ENCODE data around the gene TNNT3. TPM values are rescaled to one million over a fixed set of nuclear protein-coding genes. Genes with fewer than 3 reads are reported as not detected.

Gene TNNT3
- total RNA-seq (2022) = not detected in 2 replicates
- Bru-seq, nascent RNA = not detected
- not detected for BruChase-seq, experiment 1, labeled RNA remaining after a 6-hour chase
- not detected for BruChase-seq, experiment 2, labeled RNA remaining after a 2-hour chase
- long read RNA-seq = 0 reads

- H3K27me3 Mint-ChIP-seq (ENCODE audit: insufficient read depth, unreplicated experiment) = peaks cover 16% of the 10 kb centered on the region
- H3K4me3 Mint-ChIP-seq (ENCODE audit: unreplicated experiment) = no peak within 1 kb of the TSS
- BruUV-seq (replicated peaks) = no TSS peak
- no peaks in the 10 kb centered on the region for H3K4me1 Mint-ChIP-seq (ENCODE audit: insufficient read depth, unreplicated experiment)
- TF ChIP-seq CTCF (IDR thresholded peaks at IDR 0.05; ENCODE audit: unreplicated experiment) = no peak
- ChIA-PET CTCF (interaction anchor here (0.6 to 1.1 kb wide), 2 partner anchors 37 to 264 kb away, joined by 4 read pairs; no protein-coding TSS in a partner anchor), POLR2A (interaction anchor here (0.5 to 0.7 kb wide), 2 partner anchors 8 to 14 kb away, joined by 3 to 4 read pairs; no protein-coding TSS in a partner anchor)
- DNase-seq (ENCODE audit: unreplicated experiment) = no peak
- intact Hi-C loops (cut with micrococcal nuclease) = loop anchor here (5.0 kb wide), 1 partner anchor 37 kb away; no protein-coding TSS in a partner anchor
- no peaks in the 10 kb centered on the region for H3K36me3 Mint-ChIP-seq (ENCODE audit: insufficient read depth, unreplicated experiment)
- no peak within 1 kb of the TSS for H3K27ac Mint-ChIP-seq (ENCODE audit: low read depth, unreplicated experiment)
- H3K9me3 Mint-ChIP-seq (ENCODE audit: unreplicated experiment) = no peaks in the 10 kb centered on the region
Observed at GRCh38 chr11:1919391-1920127, at the start of gene TNNT3. Gene TNNT3 (plus strand): TSS chr11:1919703. CDS start chr11:1922875, 3,172 bp downstream.

- CTCF ChIA-PET = interaction anchor here (0.7 to 1.4 kb wide), 2 partner anchors 12 to 176 kb away, joined by 3 to 7 read pairs; no protein-coding TSS in a partner anchor
Observed at GRCh38 chr11:1870326-1870696, 49.2 kb upstream of the TNNT3 start.

GRCh38 chr11:1870721-1871466, 48.6 kb upstream of the TNNT3 start:
- no peak overlapping the region for H3K27ac Mint-ChIP-seq (ENCODE audit: low read depth, unreplicated experiment)
- H3K9me3 Mint-ChIP-seq (ENCODE audit: unreplicated experiment) = no peaks in the 10 kb centered on the region
- CTCF ChIA-PET = interaction anchor here (1.4 kb wide), 1 partner anchor 12 kb away, joined by 7 read pairs; no protein-coding TSS in a partner anchor
- intact Hi-C loops (cut with micrococcal nuclease) = no loop called here
- TF ChIP-seq CTCF (IDR thresholded peaks at IDR 0.05; ENCODE audit: unreplicated experiment) = no peak
- H3K36me3 Mint-ChIP-seq (ENCODE audit: insufficient read depth, unreplicated experiment) = no peaks in the 10 kb centered on the region
- no peak overlapping the region for H3K4me3 Mint-ChIP-seq (ENCODE audit: unreplicated experiment)
- no peak for DNase-seq (ENCODE audit: unreplicated experiment)
- H3K27me3 Mint-ChIP-seq (ENCODE audit: insufficient read depth, unreplicated experiment) = no peaks in the 10 kb centered on the region
- peaks cover 16% of the 10 kb centered on the region for H3K4me1 Mint-ChIP-seq (ENCODE audit: insufficient read depth, unreplicated experiment)
- no TSS peak for BruUV-seq (replicated peaks)
- POLR2A ChIA-PET = no interaction called here

More at GRCh38 chr11:1870326-1870696, 49.2 kb upstream of the TNNT3 start:
- POLR2A ChIA-PET = no interaction called here
- H3K27me3 Mint-ChIP-seq (ENCODE audit: insufficient read depth, unreplicated experiment) = no peaks in the 10 kb centered on the region
- H3K9me3 Mint-ChIP-seq (ENCODE audit: unreplicated experiment) = no peaks in the 10 kb centered on the region
- no peak overlapping the region for H3K4me3 Mint-ChIP-seq (ENCODE audit: unreplicated experiment)
- no peak for DNase-seq (ENCODE audit: unreplicated experiment)
- no TSS peak for BruUV-seq (replicated peaks)
- peaks cover 13% of the 10 kb centered on the region for H3K4me1 Mint-ChIP-seq (ENCODE audit: insufficient read depth, unreplicated experiment)
- H3K27ac Mint-ChIP-seq (ENCODE audit: low read depth, unreplicated experiment) = no peak overlapping the region
- intact Hi-C loops (cut with micrococcal nuclease) = no loop called here
- no peak for TF ChIP-seq CTCF (IDR thresholded peaks at IDR 0.05; ENCODE audit: unreplicated experiment)
- no peaks in the 10 kb centered on the region for H3K36me3 Mint-ChIP-seq (ENCODE audit: insufficient read depth, unreplicated experiment)

GRCh38 chr11:1871531-1871930, 48.0 kb upstream of the TNNT3 start:
- intact Hi-C loops (cut with micrococcal nuclease) = no loop called here
- Mint-ChIP-seq H3K27ac (ENCODE audit: low read depth, unreplicated experiment) (no peak overlapping the region), H3K27me3 (ENCODE audit: insufficient read depth, unreplicated experiment) (no peaks in the 10 kb centered on the region), H3K9me3 (ENCODE audit: unreplicated experiment) (no peaks in the 10 kb centered on the region), H3K36me3 (ENCODE audit: insufficient read depth, unreplicated experiment) (no peaks in the 10 kb centered on the region), H3K4me1 (ENCODE audit: insufficient read depth, unreplicated experiment) (peaks cover 21% of the 10 kb centered on the region), H3K4me3 (ENCODE audit: unreplicated experiment) (no peak overlapping the region)
- ChIA-PET POLR2A (no interaction called here), CTCF (no interaction called here)
- DNase-seq (ENCODE audit: unreplicated experiment) = no peak
- no peak for TF ChIP-seq CTCF (IDR thresholded peaks at IDR 0.05; ENCODE audit: unreplicated experiment)
- BruUV-seq (replicated peaks) = no TSS peak

Measured in MCF 10A (cell line).